GM19025 (cell line): ENCODE results near the gene GOLGA8G.
"Not testable (repeated sequence)": the region's sequence is repeated elsewhere in the genome, so short reads cannot be mapped to it uniquely, and the experiment has no call there.

Source experiments
- ATAC-seq: cut with Tn5 transposase; IDR thresholded peaks from one replicate; pipeline ENCODE4 v1.9.1; 2021; ENCODE audit warnings: mild to moderate bottlenecking, low read depth, moderate library complexity; ENCODE audit not compliant: unreplicated experiment

Gene GOLGA8G, protein sequence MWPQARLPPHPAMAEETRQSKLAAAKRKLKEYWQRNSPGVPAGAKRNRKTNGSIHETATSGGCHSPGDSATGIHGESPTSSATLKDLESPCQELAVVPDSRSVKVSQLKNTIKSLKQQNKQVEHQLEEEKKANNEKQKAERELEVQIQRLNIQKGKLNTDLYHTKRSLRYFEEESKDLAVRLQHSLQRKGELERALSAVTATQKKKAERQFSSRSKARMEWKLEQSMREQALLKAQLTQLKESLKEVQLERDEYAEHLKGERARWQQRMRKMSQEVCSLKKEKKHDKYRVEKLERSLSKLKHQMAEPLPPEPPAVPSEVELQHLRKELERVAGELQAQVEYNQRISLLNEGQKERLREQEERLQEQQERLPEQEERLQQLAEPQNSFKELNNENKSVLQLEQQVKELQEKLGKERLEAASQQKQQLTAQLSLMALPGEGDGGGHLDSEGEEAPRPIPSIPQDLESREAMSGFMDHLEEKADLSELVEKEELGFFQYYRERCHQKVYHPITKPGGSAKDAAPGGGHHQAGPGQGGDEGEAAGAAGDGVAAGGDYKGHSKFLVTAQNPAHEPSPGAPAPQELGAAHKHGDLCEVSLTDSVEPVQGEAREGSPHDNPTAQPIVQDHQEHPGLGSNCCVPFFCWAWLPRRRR

GRCh38 chr15:28532954-28533353 is at the start of gene GOLGA8G:
Gene GOLGA8G (minus strand): TSS chr15:28532971. CDS start chr15:28532909, 62 bp downstream.
- ATAC-seq = not testable (repeated sequence)

- not testable (repeated sequence) for ATAC-seq
These were observed 40.6 kb upstream of the GOLGA8G start for GRCh38 chr15:28573351-28573750.

DNA sequence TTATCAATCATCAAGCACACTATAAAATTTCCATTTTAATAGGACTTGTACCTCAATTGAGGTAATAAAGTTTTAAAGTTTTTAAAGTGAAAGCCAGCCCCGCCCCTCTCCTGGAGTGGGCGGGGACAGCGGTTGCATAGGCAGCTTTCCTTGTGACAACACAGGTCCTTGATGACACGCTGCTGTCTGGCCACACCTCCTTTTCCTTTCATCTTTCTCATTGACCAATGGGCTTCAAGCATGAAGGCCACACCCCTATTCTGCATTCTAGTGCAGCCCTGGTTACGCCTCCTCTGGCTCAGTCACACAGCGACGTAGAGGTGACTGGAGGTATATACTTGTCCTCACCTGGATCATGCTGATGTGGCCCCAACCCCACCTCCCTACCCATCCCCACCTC is 20.5 kb upstream of the GOLGA8G start, which contains the start of gene GOLGA6L25:
Gene GOLGA6L25 (plus strand): TSS at position 301 of the 400 bp plus-strand sequence. CDS start 61 bp downstream, at position 362.
- not testable (repeated sequence) for ATAC-seq

DNA sequence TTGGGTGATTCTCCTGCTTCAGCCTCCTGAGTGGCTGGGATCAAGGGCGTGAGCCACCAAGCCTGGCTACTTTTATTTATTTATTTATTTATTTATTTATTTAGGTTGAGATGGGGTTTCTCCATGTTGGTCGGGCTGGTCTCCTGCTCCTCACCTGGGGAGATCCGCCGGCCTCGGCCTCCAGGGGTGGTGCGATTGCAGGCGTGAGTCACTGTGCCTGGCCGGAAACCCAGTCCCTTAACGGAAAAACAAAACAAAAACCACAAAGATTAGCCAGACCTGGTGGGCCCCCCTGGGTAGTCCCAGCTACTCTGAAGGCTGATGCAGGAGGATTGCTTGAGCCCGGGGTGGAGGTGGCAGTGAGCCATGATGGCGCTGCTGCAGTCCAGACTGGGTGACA is 17.6 kb downstream of the GOLGA8G start:
- ATAC-seq = not testable (repeated sequence)

- ATAC-seq = not testable (repeated sequence)
These were observed 18.6 kb downstream of the GOLGA8G start for GRCh38 chr15:28514128-28514527.

GRCh38 chr15:28508217-28508889 is 24.4 kb downstream of the GOLGA8G start:
- ATAC-seq = not testable (repeated sequence)

DNA sequence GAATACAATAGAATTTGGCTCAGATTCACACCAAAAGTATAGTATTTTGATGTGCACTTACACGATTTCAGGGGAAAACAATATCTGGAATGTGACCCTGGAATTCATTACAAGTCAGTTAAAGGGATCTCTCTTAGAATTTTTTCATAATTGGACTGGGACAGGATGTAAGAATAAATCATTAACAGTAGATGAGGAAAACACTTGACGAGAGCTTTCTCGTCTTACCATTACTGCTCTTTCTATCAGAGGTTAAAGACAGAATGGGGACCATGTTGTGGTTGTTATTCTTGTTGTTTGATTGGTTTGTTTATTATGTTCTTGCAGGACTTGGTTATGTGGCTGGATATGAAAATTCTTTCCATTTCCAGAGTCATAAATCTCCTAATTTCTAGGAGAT is 51.4 kb downstream of the GOLGA8G start:
- ATAC-seq = not testable (repeated sequence)
